GM12878 (cell line): ENCODE measurements around the gene KRTAP12-4. TPM values are rescaled to one million over a fixed set of nuclear protein-coding genes. Genes with fewer than 3 reads are reported as not detected.

ENCODE experiments used
- ATAC-seq: fragments of 200-7000 bp; cut with Tn5 transposase; 3 replicates; pipeline ENCODE4 v1.9.1; 2020; ENCODE audit warnings: mild to moderate bottlenecking, moderate library complexity
- BruUV-seq: library from RNA; stranded (reverse); fragments of 400-500 nt; replicated peaks from 2 replicates; lab custom pipeline; 2021; lab: Mats Ljungman, UMichigan
- CTCF ChIA-PET: fragments of 300-600 bp; sonication (Branson Sonifier 250); formaldehyde crosslinking; extraction: SDS; loops from one replicate; lab custom pipeline; 2021; ENCODE audit warnings: inconsistent platforms; lab: Yijun Ruan, JAX
- POLR2A ChIA-PET: fragments of 350-600 bp; formaldehyde crosslinking; extraction: SDS; loops from one replicate; lab custom pipeline; 2021; ENCODE audit warnings: inconsistent platforms; lab: Charles Lee
- RAD21 ChIA-PET: fragments of 300-600 bp; sonication (Branson Sonifier 250); formaldehyde crosslinking; loops from one replicate; lab custom pipeline; 2023; ENCODE audit warnings: antibody characterized with exemption; ENCODE audit not compliant: unreplicated experiment; lab: Charles Lee
- SMC1A ChIA-PET: fragments of 300-600 bp; sonication (Branson Sonifier 250); formaldehyde crosslinking; loops from one replicate; lab custom pipeline; 2023; ENCODE audit not compliant: unreplicated experiment, uncharacterized antibody; lab: Charles Lee
- DNase-seq: peaks from one replicate; pipeline ENCODE4 v3.0.0-alpha.2; 2011; ENCODE audit warnings: low read depth, low spot score
- FAIRE-seq: peaks from 3 replicates; lab custom pipeline; 2011; peaks lifted over from hg19 to GRCh38; lab: Jason Lieb, UNC
- H2AFZ ChIP-seq: 2 replicates; pipeline ENCODE4 v1.6.0; 2011; ENCODE audit warnings: low read depth, low read length, control low read depth; ENCODE audit not compliant: control insufficient read depth
- H3K27ac ChIP-seq: 2 replicates; pipeline ENCODE4 v1.5.1; 2011; ENCODE audit warnings: control low read depth; ENCODE audit not compliant: control insufficient read depth, insufficient read depth
- H3K27me3 ChIP-seq, 2 experiments: replicated peaks in 1 of 2; 2 replicates each; pipeline versions ENCODE4 v1.6.0 to v1.6.1; 2011; ENCODE audit warnings: low read length in 1 of 2; ENCODE audit not compliant: control insufficient read depth in 2 of 2, insufficient read depth in 2 of 2
- H3K36me3 ChIP-seq, 2 experiments: 2 replicates each; pipeline ENCODE4 v1.5.1; 2011; ENCODE audit warnings: low read length in 1 of 2; ENCODE audit not compliant: control insufficient read depth in 2 of 2, insufficient read depth in 2 of 2
- H3K4me1 ChIP-seq: 2 replicates; pipeline ENCODE4 v1.6.1; 2011; ENCODE audit warnings: mild to moderate bottlenecking, low read length, moderate library complexity, mixed read lengths; ENCODE audit not compliant: control insufficient read depth, insufficient read depth
- H3K4me2 ChIP-seq: 2 replicates; pipeline ENCODE4 v1.6.0; 2011; ENCODE audit warnings: control low read depth; ENCODE audit not compliant: control insufficient read depth, insufficient read depth
- H3K4me3 ChIP-seq: fragments of 200-600 bp; sonication (generic); 2 replicates; pipeline ENCODE4 v1.5.1; 2016
- H3K79me2 ChIP-seq: 2 replicates; pipeline ENCODE4 v1.6.0; 2011; ENCODE audit warnings: low read length; ENCODE audit not compliant: control insufficient read depth, insufficient read depth
- H3K9ac ChIP-seq: 2 replicates; pipeline ENCODE4 v1.8.0; 2011; ENCODE audit warnings: low read length, control low read depth, mixed read lengths; ENCODE audit not compliant: control insufficient read depth, insufficient read depth
- H3K9me3 ChIP-seq: replicated peaks from 3 replicates; pipeline ENCODE4 v1.5.1; 2011; ENCODE audit warnings: mild to moderate bottlenecking, low read length; ENCODE audit not compliant: control insufficient read depth, insufficient read depth
- H4K20me1 ChIP-seq: 2 replicates; pipeline ENCODE4 v1.6.0; 2011; ENCODE audit not compliant: control insufficient read depth, insufficient read depth
- CHD1 ChIP-seq: IDR thresholded peaks from 2 replicates; pipeline ENCODE4 v1.6.1; 2012; ENCODE audit warnings: low read depth, low read length, improper control_type of control experiment
- CHD2 ChIP-seq: IDR thresholded peaks from 2 replicates; pipeline ENCODE4 v1.6.1; 2011; ENCODE audit warnings: low read depth, low read length, improper control_type of control experiment, borderline replicate concordance
- CHD4 ChIP-seq: fragments of 200-600 bp; sonication (generic); IDR thresholded peaks from 2 replicates; pipeline ENCODE4 v1.6.1; 2016; ENCODE audit warnings: mild to moderate bottlenecking
- HDGF ChIP-seq: fragments of 450-650 bp; IDR thresholded peaks from 2 replicates; pipeline ENCODE4 v1.6.1; 2016; ENCODE audit warnings: antibody characterized with exemption
- KAT2A ChIP-seq: conservative IDR thresholded peaks from 2 replicates; pipeline ENCODE4 v1.6.1; 2011; ENCODE audit warnings: low read depth, low read length; ENCODE audit not compliant: control insufficient read depth
- MEF2B ChIP-seq: fragments of 450-650 bp; IDR thresholded peaks from 2 replicates; pipeline ENCODE4 v1.6.1; 2018; ENCODE audit warnings: mild to moderate bottlenecking, moderate library complexity; ENCODE audit not compliant: partially characterized antibody, poor library complexity, severe bottlenecking
- MTA3 ChIP-seq: IDR thresholded peaks from 2 replicates; pipeline ENCODE4 v1.6.1; 2012; ENCODE audit warnings: low read length, inconsistent platforms, borderline replicate concordance
- USF1 ChIP-seq: IDR thresholded peaks from 2 replicates; pipeline ENCODE4 v1.6.1; 2011; ENCODE audit warnings: borderline replicate concordance, low read depth, mild to moderate bottlenecking, moderate library complexity, mixed read lengths, low read length; ENCODE audit not compliant: insufficient read depth; ENCODE audit errors: extremely low read length
- YBX1 ChIP-seq: fragments of 450-650 bp; IDR thresholded peaks from 2 replicates; pipeline ENCODE4 v1.6.1; 2016; ENCODE audit warnings: antibody characterized with exemption
- ZBTB4 ChIP-seq: fragments of 450-650 bp; formaldehyde crosslinking; IDR thresholded peaks from 2 replicates; pipeline ENCODE4 v1.4.0; 2022; ENCODE audit warnings: mild to moderate bottlenecking, moderate library complexity
- ZNF217 ChIP-seq: fragments of 450-650 bp; IDR thresholded peaks from 2 replicates; pipeline ENCODE4 v1.6.1; 2017; ENCODE audit warnings: antibody characterized with exemption, mild to moderate bottlenecking
- WGBS: methylation state at CpG from one replicate; pipeline ENCODE4 v1.1.6; 2016; ENCODE audit warnings: low lambda C conversion rate; ENCODE audit not compliant: insufficient replicate concordance, insufficient coverage; ENCODE audit errors: missing lambda C conversion rate; 5-methylcytosine and 5-hydroxymethylcytosine counted together
- in situ Hi-C: fragments of 300-500 bp; cut with MboI; formaldehyde crosslinking; loops from 9 replicates; pipeline ENCODE4 v1.14.3; 2018; ENCODE audit warnings: mixed read lengths
- intact Hi-C: fragments of 100-400 bp; cut with micrococcal nuclease; formaldehyde crosslinking; loops from one replicate; pipeline ENCODE4 v1.14.2; 2022; ENCODE audit not compliant: unreplicated experiment
- polyA plus RNA-seq, 11 experiments: library from polyadenylated mRNA; depleted of rRNA in 4 of 11; unstranded in 6 of 11; stranded (reverse) in 5 of 11; fragments of >200 nt; fragmentation: Nextera tagmentation in 4 of 11; fragmentation: Illumina TruSeq in 1 of 11; extraction: Ambion mirVana in 4 of 11; extraction: Trizol in 1 of 11; gene quantifications; 1 replicate in 1 of 11; 2 replicates in 10 of 11; pipeline versions ENCODE4 v1.2.1 to v1.2.3, GENCODE V29; 2011 to 2016; ENCODE audit warnings: inconsistent platforms in 2 of 11, missing spikeins in 2 of 11, low read depth in 1 of 11
- total RNA-seq, 4 experiments: library from RNA; depleted of rRNA in 3 of 4; stranded (reverse); fragments of >200 nt in 3 of 4; fragmentation: Illumina TruSeq in 1 of 4; extraction: Trizol in 1 of 4; gene quantifications; 2 replicates each; pipeline versions ENCODE4 v1.2.1 to v1.2.3, GENCODE V29; 2013 to 2021

Gene KRTAP12-4
- total and polyA plus RNA-seq, 10 of the 15 experiments (the other 5 are each of a cell fraction or from before 2014, with no cell fraction given), result not detected

- TF ChIP-seq USF1 (no peak), YBX1 (no peak), ZNF217 (no peak)
- TF ChIP-seq, all 136 proteins: peak for 0
These were observed 41.2 kb upstream of the KRTAP12-4 start (continued) for GRCh38 chr21:44695641-44696040.

- CTCF ChIA-PET, result no interaction called here
These were observed 40.7 kb upstream of the KRTAP12-4 start for GRCh38 chr21:44695184-44695583.

More at GRCh38 chr21:44695184-44695583, 40.7 kb upstream of the KRTAP12-4 start:
- ChIA-PET POLR2A (no interaction called here), RAD21 (no interaction called here)
- Histone ChIP-seq H3K9me3 (peaks cover 1% of the 10 kb centered on the region; the same call in 2 of the 3 replicates), H3K36me3 (no peaks in the 10 kb centered on the region), H3K79me2 (no peaks in the 10 kb centered on the region), H3K27ac (no peak overlapping the region), H4K20me1 (no peaks in the 10 kb centered on the region)
- ATAC-seq (no peak), FAIRE-seq (no peak)
- TF ChIP-seq CHD1, result no peak
- no peak for TF ChIP-seq CHD2
- no peak for TF ChIP-seq ZBTB4 (CRISPR knock-in tag)
- no peak for TF ChIP-seq MEF2B
- no peak for TF ChIP-seq KAT2A
- TF ChIP-seq HDGF, result no peak
- TF ChIP-seq MTA3, result no peak
- TF ChIP-seq CHD4, result no peak
- TF ChIP-seq, all 136 proteins: peak for 0
- Histone ChIP-seq H3K4me3 (no peak overlapping the region), H3K4me1 (no peaks in the 10 kb centered on the region), H3K27me3 (peaks cover 2 to 3% of the 10 kb centered on the region in 2 experiments; a peak in 3 of 4 replicates), H3K4me2 (no peak overlapping the region), H2AFZ (no peak overlapping the region), H3K9ac (no peak overlapping the region)
- intact Hi-C loops, result no loop called here
- 5% methylated on average over 7 of the region's 8 CpGs for WGBS
- in situ Hi-C loops, result no loop called here
- no peak for DNase-seq
- SMC1A ChIA-PET, result no interaction called here
- no TSS peak for BruUV-seq
